ENCODE measurements around the gene GXYLT1. TPM values are rescaled to one million over a fixed set of nuclear protein-coding genes. Genes with fewer than 3 reads are reported as not detected.
A peak's percentile ranks its signal among the peaks of the same experiment; 100 is the strongest.

Gene GXYLT1
- total RNA-seq, 2 experiments from 2014 or later = 5.3 to 6.3 TPM

DNA sequence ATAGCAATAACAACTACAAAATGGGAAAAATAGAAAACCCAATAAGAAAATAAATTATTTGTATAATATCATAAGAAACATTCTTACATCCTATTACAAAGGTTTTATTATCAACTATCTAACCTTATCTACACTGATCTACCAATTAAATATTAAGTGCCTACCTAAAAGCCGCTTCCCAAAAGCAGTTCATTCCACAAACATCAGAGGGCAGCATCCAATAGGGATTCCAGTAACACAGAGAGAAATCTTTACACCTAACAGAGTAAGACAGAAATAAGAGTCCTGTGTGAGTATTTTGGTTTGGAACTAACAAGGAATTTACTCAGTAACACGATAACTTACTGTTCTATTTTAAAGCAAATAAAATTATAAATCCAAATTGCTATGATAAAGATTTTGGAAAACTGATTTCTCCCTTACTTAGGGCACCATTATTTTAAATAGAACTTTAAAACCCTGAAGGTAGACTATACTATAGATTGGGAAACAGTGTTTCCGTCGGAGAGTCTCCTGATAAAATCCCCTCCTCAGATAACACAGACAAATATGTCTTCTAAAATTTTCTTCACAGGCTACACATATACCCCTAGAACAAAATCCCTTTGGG lies 15.0 kb downstream of the GXYLT1 start:
- ChIA-PET POLR2A (no interaction called here), CTCF (no interaction called here)
- ATAC-seq (peak; percentile 41), DNase-seq (peak; percentile 27)
- H3K9me3 Mint-ChIP-seq = no peaks in the 10 kb centered on the region
- intact Hi-C loops (cut with micrococcal nuclease) = loop anchor here (10.0 kb wide), 1 partner anchor 205 kb away; no protein-coding TSS in a partner anchor
- H3K4me3 Mint-ChIP-seq = no peak overlapping the region
- H3K36me3 Mint-ChIP-seq (ENCODE audit: low read depth) = no peaks in the 10 kb centered on the region
- H3K27me3 Mint-ChIP-seq = no peaks in the 10 kb centered on the region
- peaks cover 42% of the 10 kb centered on the region for H3K4me1 Mint-ChIP-seq (ENCODE audit: low read depth)
- TF ChIP-seq, protein P1, sequence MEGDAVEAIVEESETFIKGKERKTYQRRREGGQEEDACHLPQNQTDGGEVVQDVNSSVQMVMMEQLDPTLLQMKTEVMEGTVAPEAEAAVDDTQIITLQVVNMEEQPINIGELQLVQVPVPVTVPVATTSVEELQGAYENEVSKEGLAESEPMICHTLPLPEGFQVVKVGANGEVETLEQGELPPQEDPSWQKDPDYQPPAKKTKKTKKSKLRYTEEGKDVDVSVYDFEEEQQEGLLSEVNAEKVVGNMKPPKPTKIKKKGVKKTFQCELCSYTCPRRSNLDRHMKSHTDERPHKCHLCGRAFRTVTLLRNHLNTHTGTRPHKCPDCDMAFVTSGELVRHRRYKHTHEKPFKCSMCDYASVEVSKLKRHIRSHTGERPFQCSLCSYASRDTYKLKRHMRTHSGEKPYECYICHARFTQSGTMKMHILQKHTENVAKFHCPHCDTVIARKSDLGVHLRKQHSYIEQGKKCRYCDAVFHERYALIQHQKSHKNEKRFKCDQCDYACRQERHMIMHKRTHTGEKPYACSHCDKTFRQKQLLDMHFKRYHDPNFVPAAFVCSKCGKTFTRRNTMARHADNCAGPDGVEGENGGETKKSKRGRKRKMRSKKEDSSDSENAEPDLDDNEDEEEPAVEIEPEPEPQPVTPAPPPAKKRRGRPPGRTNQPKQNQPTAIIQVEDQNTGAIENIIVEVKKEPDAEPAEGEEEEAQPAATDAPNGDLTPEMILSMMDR (IDR thresholded peaks at IDR 0.05) = peak; percentile 50
- no peak overlapping the region for H3K27ac Mint-ChIP-seq

DNA sequence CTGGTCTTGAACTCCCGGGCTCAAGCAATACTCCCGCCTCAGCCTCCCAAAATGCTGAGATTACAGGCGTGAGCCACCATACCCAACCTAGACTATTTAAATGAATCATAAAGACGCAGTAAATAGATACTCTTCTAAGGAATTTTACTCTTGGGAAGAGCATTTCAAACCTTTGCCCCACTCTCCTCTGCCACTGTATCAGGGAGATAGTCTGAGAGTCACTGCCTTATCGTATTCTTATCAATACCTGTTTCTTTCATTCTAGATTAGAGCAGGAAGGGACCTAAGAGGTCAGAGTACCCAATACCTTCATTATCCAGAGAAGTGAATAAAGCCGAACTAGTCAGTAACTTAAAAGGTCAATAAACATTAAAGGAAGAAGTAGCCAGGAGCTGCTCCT lies 15.8 kb downstream of the GXYLT1 start:
- Mint-ChIP-seq H3K36me3 (ENCODE audit: low read depth) (no peaks in the 10 kb centered on the region), H3K27ac (no peak overlapping the region), H3K4me3 (no peak overlapping the region), H3K27me3 (no peaks in the 10 kb centered on the region), H3K4me1 (ENCODE audit: low read depth) (peaks cover 40% of the 10 kb centered on the region), H3K9me3 (no peaks in the 10 kb centered on the region)
- DNase-seq = no peak
- ChIA-PET POLR2A (interaction anchor here (1.2 kb wide), 1 partner anchor 12 kb away, joined by 4 read pairs; no protein-coding TSS in a partner anchor), CTCF (interaction anchor here (2.1 kb wide), 1 partner anchor 243 kb away, joined by 7 read pairs; no protein-coding TSS in a partner anchor)
- TF ChIP-seq, protein P1 (IDR thresholded peaks at IDR 0.05) = no peak
- ATAC-seq = no peak
- intact Hi-C loops (cut with micrococcal nuclease) = loop anchor here (10.0 kb wide), 1 partner anchor 206 kb away; no protein-coding TSS in a partner anchor

DNA sequence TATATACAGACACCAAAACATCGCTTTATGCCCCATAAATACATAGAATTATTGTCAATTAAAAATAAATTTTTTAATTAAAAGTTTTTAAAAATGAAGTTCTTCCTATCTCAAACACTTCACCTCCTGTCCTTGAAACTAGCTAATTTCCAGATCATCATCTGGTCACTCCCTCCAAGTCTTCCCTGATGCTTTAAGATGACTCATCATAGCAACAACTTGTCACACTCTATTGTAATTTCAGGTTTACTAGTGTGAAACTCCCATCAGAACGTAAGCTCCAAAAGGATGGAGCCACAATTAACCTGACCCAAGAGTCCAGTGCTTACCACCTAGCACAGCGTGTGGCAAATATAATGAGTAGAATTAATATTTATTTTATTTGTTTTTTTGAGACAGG lies 16.3 kb downstream of the GXYLT1 start:
- ChIA-PET CTCF (interaction anchor here (0.8 to 2.1 kb wide), 4 partner anchors 14 to 354 kb away, joined by 3 to 7 read pairs (median 4); no protein-coding TSS in a partner anchor), POLR2A (interaction anchor here (1.2 kb wide), 1 partner anchor 11 kb away, joined by 4 read pairs; no protein-coding TSS in a partner anchor)
- H3K9me3 Mint-ChIP-seq = no peaks in the 10 kb centered on the region
- DNase-seq = no peak
- TF ChIP-seq, protein P1 (IDR thresholded peaks at IDR 0.05) = no peak
- intact Hi-C loops (cut with micrococcal nuclease) = loop anchor here (10.0 kb wide), 1 partner anchor 206 kb away; no protein-coding TSS in a partner anchor
- H3K27ac Mint-ChIP-seq = no peak overlapping the region
- H3K27me3 Mint-ChIP-seq = no peaks in the 10 kb centered on the region
- no peaks in the 10 kb centered on the region for H3K36me3 Mint-ChIP-seq (ENCODE audit: low read depth)
- no peak overlapping the region for H3K4me3 Mint-ChIP-seq
- peaks cover 39% of the 10 kb centered on the region for H3K4me1 Mint-ChIP-seq (ENCODE audit: low read depth)
- ATAC-seq = no peak

DNA sequence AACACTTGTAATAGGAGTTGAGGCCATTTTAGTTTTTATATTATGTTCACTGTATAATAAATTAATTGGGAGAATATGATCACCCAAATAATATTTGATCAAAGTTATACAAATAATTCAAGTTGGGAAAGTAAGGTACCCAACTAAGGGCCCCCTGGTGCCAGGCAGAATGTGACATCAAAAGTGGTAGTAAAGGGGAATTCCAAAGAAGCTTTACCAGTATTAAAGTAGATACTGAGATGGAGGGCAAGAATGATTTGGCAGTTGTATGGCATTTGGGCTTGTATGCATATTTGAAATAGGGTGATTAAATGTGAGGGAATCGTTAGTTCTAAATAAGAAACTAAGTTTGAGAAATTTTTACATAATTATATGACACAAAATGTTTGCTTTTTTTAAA lies 17.7 kb downstream of the GXYLT1 start:
- ATAC-seq (peak; percentile 52), DNase-seq (no peak)
- Mint-ChIP-seq H3K36me3 (ENCODE audit: low read depth) (no peaks in the 10 kb centered on the region), H3K27ac (no peak overlapping the region), H3K27me3 (no peaks in the 10 kb centered on the region), H3K4me3 (no peak overlapping the region), H3K4me1 (ENCODE audit: low read depth) (peaks cover 33% of the 10 kb centered on the region), H3K9me3 (no peaks in the 10 kb centered on the region)
- intact Hi-C loops (cut with micrococcal nuclease) = loop anchor here (10.0 kb wide), 1 partner anchor 208 kb away; no protein-coding TSS in a partner anchor
- POLR2A ChIA-PET = no interaction called here
- TF ChIP-seq, protein P1 (IDR thresholded peaks at IDR 0.05) = no peak
- CTCF ChIA-PET = interaction anchor here (0.7 to 1.4 kb wide), 3 partner anchors 16 to 135 kb away, joined by 3 to 4 read pairs (median 3); no protein-coding TSS in a partner anchor

DNA sequence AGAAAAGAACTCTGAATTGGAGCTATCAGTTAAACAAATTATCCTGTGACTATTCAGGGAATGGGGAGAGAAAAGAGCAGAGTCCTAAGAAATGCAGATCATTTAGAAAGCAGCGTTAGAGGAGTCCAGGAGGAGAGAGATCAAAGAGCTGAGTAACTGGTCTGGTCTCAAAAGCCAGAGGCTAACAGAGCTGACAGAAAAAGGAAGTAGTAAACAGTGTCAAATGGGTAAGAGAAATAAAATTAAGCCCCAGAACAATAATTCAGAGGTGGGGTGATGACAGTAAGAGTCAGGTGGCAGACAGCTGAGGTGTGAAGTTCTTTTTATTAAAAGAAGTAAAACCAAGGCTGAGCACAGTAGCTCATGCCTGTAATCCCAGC lies 19.3 kb downstream of the GXYLT1 start:
- CTCF ChIA-PET = interaction anchor here (1.1 to 2.7 kb wide), 3 partner anchors 110 to 246 kb away, joined by 3 to 7 read pairs (median 4); no protein-coding TSS in a partner anchor
- H3K27me3 Mint-ChIP-seq = no peaks in the 10 kb centered on the region
- TF ChIP-seq, protein P1 (IDR thresholded peaks at IDR 0.05) = no peak
- intact Hi-C loops (cut with micrococcal nuclease) = loop anchor here (10.0 kb wide), 1 partner anchor 209 kb away; no protein-coding TSS in a partner anchor
- H3K36me3 Mint-ChIP-seq (ENCODE audit: low read depth) = no peaks in the 10 kb centered on the region
- no peak overlapping the region for H3K27ac Mint-ChIP-seq
- ATAC-seq (no peak), DNase-seq (no peak)
- no peaks in the 10 kb centered on the region for H3K9me3 Mint-ChIP-seq
- POLR2A ChIA-PET = no interaction called here
- H3K4me3 Mint-ChIP-seq = no peak overlapping the region
- H3K4me1 Mint-ChIP-seq (ENCODE audit: low read depth) = peaks cover 20% of the 10 kb centered on the region
